Measurements from ENCODE around the gene SLC37A2.

- TF ChIP-seq, protein P1, sequence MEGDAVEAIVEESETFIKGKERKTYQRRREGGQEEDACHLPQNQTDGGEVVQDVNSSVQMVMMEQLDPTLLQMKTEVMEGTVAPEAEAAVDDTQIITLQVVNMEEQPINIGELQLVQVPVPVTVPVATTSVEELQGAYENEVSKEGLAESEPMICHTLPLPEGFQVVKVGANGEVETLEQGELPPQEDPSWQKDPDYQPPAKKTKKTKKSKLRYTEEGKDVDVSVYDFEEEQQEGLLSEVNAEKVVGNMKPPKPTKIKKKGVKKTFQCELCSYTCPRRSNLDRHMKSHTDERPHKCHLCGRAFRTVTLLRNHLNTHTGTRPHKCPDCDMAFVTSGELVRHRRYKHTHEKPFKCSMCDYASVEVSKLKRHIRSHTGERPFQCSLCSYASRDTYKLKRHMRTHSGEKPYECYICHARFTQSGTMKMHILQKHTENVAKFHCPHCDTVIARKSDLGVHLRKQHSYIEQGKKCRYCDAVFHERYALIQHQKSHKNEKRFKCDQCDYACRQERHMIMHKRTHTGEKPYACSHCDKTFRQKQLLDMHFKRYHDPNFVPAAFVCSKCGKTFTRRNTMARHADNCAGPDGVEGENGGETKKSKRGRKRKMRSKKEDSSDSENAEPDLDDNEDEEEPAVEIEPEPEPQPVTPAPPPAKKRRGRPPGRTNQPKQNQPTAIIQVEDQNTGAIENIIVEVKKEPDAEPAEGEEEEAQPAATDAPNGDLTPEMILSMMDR (IDR thresholded peaks at IDR 0.05), result no peak
- no peak for TF ChIP-seq POLR2A (IDR thresholded peaks at IDR 0.05)
- TF ChIP-seq EP300 (IDR thresholded peaks at IDR 0.05), result no peak
These were observed 39.4 kb downstream of the SLC37A2 start for GRCh38 chr11:125102510-125102909.
